ENCODE results near the gene INS.
A peak's percentile ranks its signal among the peaks of the same experiment; 100 is the strongest.
"Not testable (repeated sequence)": the region's sequence is repeated elsewhere in the genome, so short reads cannot be mapped to it uniquely, and the experiment has no call there.

The INS gene

GRCh38 chr11:2180789-2181370 is 19.9 kb upstream of the INS start:
- no peak for DNase-seq

- no peak for DNase-seq
Observed at GRCh38 chr11:2180347-2180746, 19.3 kb upstream of the INS start.

- no peak for DNase-seq
Observed at GRCh38 chr11:2179516-2179915, 18.5 kb upstream of the INS start.

- DNase-seq, result no peak
Observed at GRCh38 chr11:2178906-2179494, 18.0 kb upstream of the INS start.

- DNase-seq, result not testable (repeated sequence)
Observed at GRCh38 chr11:2178055-2178773, 17.2 kb upstream of the INS start.

- DNase-seq, result no peak
Observed at GRCh38 chr11:2177076-2177475, 16.1 kb upstream of the INS start.

- DNase-seq, result no peak
Observed at GRCh38 chr11:2176389-2176900, 15.4 kb upstream of the INS start.

GRCh38 chr11:2175659-2176058 is 14.7 kb upstream of the INS start:
- no peak for DNase-seq

GRCh38 chr11:2174361-2174760 is 13.4 kb upstream of the INS start:
- no peak for DNase-seq

GRCh38 chr11:2173761-2174160 is 12.8 kb upstream of the INS start:
- DNase-seq, result no peak

- no peak for DNase-seq
Observed at GRCh38 chr11:2173150-2173693, 12.2 kb upstream of the INS start.

- no peak for DNase-seq
Observed at GRCh38 chr11:2172676-2173075, 11.7 kb upstream of the INS start.

- no peak for DNase-seq
Observed at GRCh38 chr11:2171591-2172003, 10.6 kb upstream of the INS start, which contains the start of gene TH. Gene TH (minus strand): TSS chr11:2171815. CDS start chr11:2171786, 29 bp downstream.

- DNase-seq, result no peak
Observed at GRCh38 chr11:2169626-2170570, 8.9 kb upstream of the INS start.

- no peak for DNase-seq
Observed at GRCh38 chr11:2169005-2169378, 8.0 kb upstream of the INS start.

GRCh38 chr11:2168286-2169004 is 7.4 kb upstream of the INS start:
- DNase-seq, result no peak

- no peak for DNase-seq
Observed at GRCh38 chr11:2167141-2168045, 6.4 kb upstream of the INS start.

- DNase-seq, result peak; percentile 50
Observed at GRCh38 chr11:2166091-2166851, 5.3 kb upstream of the INS start.

GRCh38 chr11:2165571-2165970 is 4.6 kb upstream of the INS start:
- DNase-seq, result no peak
